GM23248 (cell line): Measurements from ENCODE around the gene OR4D11.

Source experiments
- EZH2 ChIP-seq: fragments of 200-600 bp; sonication (generic); IDR thresholded peaks from 2 replicates; pipeline ENCODE4 v1.6.1; 2018; ENCODE audit warnings: antibody characterized with exemption, mild to moderate bottlenecking; ENCODE audit not compliant: insufficient read depth, poor library complexity, severe bottlenecking
- EZH2phosphoT487 ChIP-seq: fragments of 200-600 bp; sonication (generic); IDR thresholded peaks from 2 replicates; pipeline ENCODE4 v1.6.1; 2018; ENCODE audit warnings: antibody characterized with exemption, moderate library complexity, mild to moderate bottlenecking, low read depth; ENCODE audit not compliant: insufficient read depth

DNA sequence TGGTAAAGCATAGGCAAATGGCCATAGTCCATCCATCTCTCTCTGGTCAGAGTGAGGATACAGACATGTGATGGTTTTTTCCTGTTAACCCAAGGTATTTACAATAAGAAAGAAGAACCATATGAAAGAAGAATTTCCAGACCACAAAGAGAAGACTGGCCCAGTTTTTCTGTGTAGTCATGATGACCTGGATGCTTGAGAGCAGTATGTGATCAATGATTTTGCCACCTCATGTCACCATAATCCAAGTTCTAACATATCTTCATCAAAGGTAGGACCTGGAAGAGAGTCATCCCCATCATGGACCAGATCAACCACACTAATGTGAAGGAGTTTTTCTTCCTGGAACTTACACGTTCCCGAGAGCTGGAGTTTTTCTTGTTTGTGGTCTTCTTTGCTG lies 46.7 kb upstream of the OR4D11 start, which contains the start of gene OR4D6:
- no peak for TF ChIP-seq EZH2
- TF ChIP-seq EZH2phosphoT487 = no peak
